Measurements from ENCODE around the gene DNAH11.

- TF ChIP-seq CTCF (IDR thresholded peaks at IDR 0.05) (no peak), POLR2AphosphoS5 (IDR thresholded peaks at IDR 0.05; ENCODE audit: insufficient read depth in 1 of 2, low read depth in 1 of 2) (no peak)
Measured at GRCh38 chr7:21550821-21551531, 8.1 kb downstream of the DNAH11 start.

All from vagina (tissue), 2 donors.